GM23248 (cell line): ENCODE data around the gene DOK3.

Source experiments
- EZH2 ChIP-seq: fragments of 200-600 bp; sonication (generic); IDR thresholded peaks from 2 replicates; pipeline ENCODE4 v1.6.1; 2018; ENCODE audit warnings: antibody characterized with exemption, mild to moderate bottlenecking; ENCODE audit not compliant: insufficient read depth, poor library complexity, severe bottlenecking
- EZH2phosphoT487 ChIP-seq: fragments of 200-600 bp; sonication (generic); IDR thresholded peaks from 2 replicates; pipeline ENCODE4 v1.6.1; 2018; ENCODE audit warnings: antibody characterized with exemption, moderate library complexity, mild to moderate bottlenecking, low read depth; ENCODE audit not compliant: insufficient read depth

DNA sequence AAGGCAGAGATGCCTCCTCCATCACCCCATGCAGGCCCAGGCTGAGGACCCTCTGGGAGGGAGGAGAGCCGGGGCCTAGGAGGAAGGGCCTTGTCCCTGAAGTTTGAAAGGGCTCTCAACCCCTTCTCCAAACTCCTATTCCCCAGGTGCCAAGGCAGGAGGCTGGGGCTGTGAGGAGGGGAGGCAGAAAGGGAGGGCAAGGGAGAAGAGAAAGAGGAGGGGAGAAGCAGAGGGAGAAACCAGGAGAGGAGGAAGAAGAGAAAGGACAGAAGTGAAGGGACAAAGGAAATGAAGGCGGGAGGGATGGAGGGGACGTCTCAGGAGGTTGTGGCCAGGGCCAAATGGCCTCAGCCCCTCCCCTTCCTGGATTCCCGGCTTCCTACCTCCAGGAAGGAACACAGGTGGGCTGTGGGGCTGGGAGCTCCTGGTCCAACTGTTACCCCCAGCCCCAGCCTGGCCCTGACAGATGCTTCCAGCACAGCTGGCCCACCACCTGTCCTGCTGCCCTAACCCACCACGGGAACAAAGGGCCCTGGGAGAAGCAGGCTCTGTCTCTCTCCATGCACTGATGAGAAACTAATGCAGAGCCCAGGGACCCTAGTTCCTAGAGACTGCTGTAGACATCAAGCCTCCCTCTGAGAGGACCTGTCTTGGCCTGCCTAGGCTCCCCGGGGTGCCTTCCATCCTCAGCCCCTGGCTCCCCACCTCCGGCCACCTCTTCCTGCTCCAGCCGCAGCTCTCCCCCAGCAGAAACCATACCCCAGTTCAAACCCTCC is 39.7 kb downstream of the DOK3 start:
- TF ChIP-seq EZH2phosphoT487 (no peak), EZH2 (no peak)
